Measurements from ENCODE around the gene RGN.

- no peak for TF ChIP-seq CTCF (IDR thresholded peaks at IDR 0.05)
- TF ChIP-seq POLR2A (IDR thresholded peaks at IDR 0.05): no peak
Measured at GRCh38 chrX:47101206-47101605, 23.0 kb downstream of the RGN start.
